GM12878 (cell line): ENCODE measurements around the gene SLC15A1. TPM values are rescaled to one million over a fixed set of nuclear protein-coding genes. Genes with fewer than 3 reads are reported as not detected.
"Not testable (repeated sequence)": the region's sequence is repeated elsewhere in the genome, so short reads cannot be mapped to it uniquely, and the experiment has no call there.

Experiments used
- ATAC-seq: fragments of 200-7000 bp; cut with Tn5 transposase; 3 replicates; pipeline ENCODE4 v1.9.1; 2020; ENCODE audit warnings: mild to moderate bottlenecking, moderate library complexity
- BruUV-seq: library from RNA; stranded (reverse); fragments of 400-500 nt; replicated peaks from 2 replicates; lab custom pipeline; 2021; lab: Mats Ljungman, UMichigan
- CTCF ChIA-PET: fragments of 300-600 bp; sonication (Branson Sonifier 250); formaldehyde crosslinking; extraction: SDS; loops from one replicate; lab custom pipeline; 2021; ENCODE audit warnings: inconsistent platforms; lab: Yijun Ruan, JAX
- POLR2A ChIA-PET: fragments of 350-600 bp; formaldehyde crosslinking; extraction: SDS; loops from one replicate; lab custom pipeline; 2021; ENCODE audit warnings: inconsistent platforms; lab: Charles Lee
- RAD21 ChIA-PET: fragments of 300-600 bp; sonication (Branson Sonifier 250); formaldehyde crosslinking; loops from one replicate; lab custom pipeline; 2023; ENCODE audit warnings: antibody characterized with exemption; ENCODE audit not compliant: unreplicated experiment; lab: Charles Lee
- SMC1A ChIA-PET: fragments of 300-600 bp; sonication (Branson Sonifier 250); formaldehyde crosslinking; loops from one replicate; lab custom pipeline; 2023; ENCODE audit not compliant: unreplicated experiment, uncharacterized antibody; lab: Charles Lee
- DNase-seq: peaks from one replicate; pipeline ENCODE4 v3.0.0-alpha.2; 2011; ENCODE audit warnings: low read depth, low spot score
- FAIRE-seq: peaks from 3 replicates; lab custom pipeline; 2011; peaks lifted over from hg19 to GRCh38; lab: Jason Lieb, UNC
- H2AFZ ChIP-seq: 2 replicates; pipeline ENCODE4 v1.6.0; 2011; ENCODE audit warnings: low read depth, low read length, control low read depth; ENCODE audit not compliant: control insufficient read depth
- H3K27ac ChIP-seq: 2 replicates; pipeline ENCODE4 v1.5.1; 2011; ENCODE audit warnings: control low read depth; ENCODE audit not compliant: control insufficient read depth, insufficient read depth
- H3K27me3 ChIP-seq, 2 experiments: replicated peaks in 1 of 2; 2 replicates each; pipeline versions ENCODE4 v1.6.0 to v1.6.1; 2011; ENCODE audit warnings: low read length in 1 of 2; ENCODE audit not compliant: control insufficient read depth in 2 of 2, insufficient read depth in 2 of 2
- H3K36me3 ChIP-seq, 2 experiments: 2 replicates each; pipeline ENCODE4 v1.5.1; 2011; ENCODE audit warnings: low read length in 1 of 2; ENCODE audit not compliant: control insufficient read depth in 2 of 2, insufficient read depth in 2 of 2
- H3K4me1 ChIP-seq: 2 replicates; pipeline ENCODE4 v1.6.1; 2011; ENCODE audit warnings: mild to moderate bottlenecking, low read length, moderate library complexity, mixed read lengths; ENCODE audit not compliant: control insufficient read depth, insufficient read depth
- H3K4me2 ChIP-seq: 2 replicates; pipeline ENCODE4 v1.6.0; 2011; ENCODE audit warnings: control low read depth; ENCODE audit not compliant: control insufficient read depth, insufficient read depth
- H3K4me3 ChIP-seq: fragments of 200-600 bp; sonication (generic); 2 replicates; pipeline ENCODE4 v1.5.1; 2016
- H3K79me2 ChIP-seq: 2 replicates; pipeline ENCODE4 v1.6.0; 2011; ENCODE audit warnings: low read length; ENCODE audit not compliant: control insufficient read depth, insufficient read depth
- H3K9ac ChIP-seq: 2 replicates; pipeline ENCODE4 v1.8.0; 2011; ENCODE audit warnings: low read length, control low read depth, mixed read lengths; ENCODE audit not compliant: control insufficient read depth, insufficient read depth
- H3K9me3 ChIP-seq: replicated peaks from 3 replicates; pipeline ENCODE4 v1.5.1; 2011; ENCODE audit warnings: mild to moderate bottlenecking, low read length; ENCODE audit not compliant: control insufficient read depth, insufficient read depth
- H4K20me1 ChIP-seq: 2 replicates; pipeline ENCODE4 v1.6.0; 2011; ENCODE audit not compliant: control insufficient read depth, insufficient read depth
- KAT2A ChIP-seq: conservative IDR thresholded peaks from 2 replicates; pipeline ENCODE4 v1.6.1; 2011; ENCODE audit warnings: low read depth, low read length; ENCODE audit not compliant: control insufficient read depth
- MEF2B ChIP-seq: fragments of 450-650 bp; IDR thresholded peaks from 2 replicates; pipeline ENCODE4 v1.6.1; 2018; ENCODE audit warnings: mild to moderate bottlenecking, moderate library complexity; ENCODE audit not compliant: partially characterized antibody, poor library complexity, severe bottlenecking
- WGBS: methylation state at CpG from one replicate; pipeline ENCODE4 v1.1.6; 2016; ENCODE audit warnings: low lambda C conversion rate; ENCODE audit not compliant: insufficient replicate concordance, insufficient coverage; ENCODE audit errors: missing lambda C conversion rate; 5-methylcytosine and 5-hydroxymethylcytosine counted together
- in situ Hi-C: fragments of 300-500 bp; cut with MboI; formaldehyde crosslinking; loops from 9 replicates; pipeline ENCODE4 v1.14.3; 2018; ENCODE audit warnings: mixed read lengths
- intact Hi-C: fragments of 100-400 bp; cut with micrococcal nuclease; formaldehyde crosslinking; loops from one replicate; pipeline ENCODE4 v1.14.2; 2022; ENCODE audit not compliant: unreplicated experiment
- polyA plus RNA-seq, 11 experiments: library from polyadenylated mRNA; depleted of rRNA in 4 of 11; unstranded in 6 of 11; stranded (reverse) in 5 of 11; fragments of >200 nt; fragmentation: Nextera tagmentation in 4 of 11; fragmentation: Illumina TruSeq in 1 of 11; extraction: Ambion mirVana in 4 of 11; extraction: Trizol in 1 of 11; gene quantifications; 1 replicate in 1 of 11; 2 replicates in 10 of 11; pipeline versions ENCODE4 v1.2.1 to v1.2.3, GENCODE V29; 2011 to 2016; ENCODE audit warnings: inconsistent platforms in 2 of 11, missing spikeins in 2 of 11, low read depth in 1 of 11
- total RNA-seq, 4 experiments: library from RNA; depleted of rRNA in 3 of 4; stranded (reverse); fragments of >200 nt in 3 of 4; fragmentation: Illumina TruSeq in 1 of 4; extraction: Trizol in 1 of 4; gene quantifications; 2 replicates each; pipeline versions ENCODE4 v1.2.1 to v1.2.3, GENCODE V29; 2013 to 2021

The SLC15A1 gene
- total and polyA plus RNA-seq, 10 of the 15 experiments (the other 5 are each of a cell fraction or from before 2014, with no cell fraction given): not detected

DNA sequence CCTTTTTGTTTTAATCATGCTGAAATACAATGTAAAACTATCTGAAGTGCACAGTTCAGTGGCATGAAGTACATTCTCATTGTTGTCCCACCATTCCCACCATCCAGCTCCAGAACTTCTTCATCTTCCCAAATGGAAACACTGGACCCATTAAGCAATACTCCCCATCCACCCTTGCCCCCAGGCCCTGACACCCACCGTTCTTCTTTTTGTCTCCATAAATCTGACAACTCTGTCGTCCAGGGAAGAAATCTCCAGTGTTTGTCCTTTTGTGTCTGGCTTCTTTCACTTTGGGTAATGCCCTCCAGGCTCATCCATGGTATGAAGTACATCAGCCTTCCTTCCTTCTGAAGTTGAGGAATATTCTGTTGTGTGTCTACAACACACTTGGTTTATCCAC is 2.6 kb upstream of the SLC15A1 start:
- SMC1A ChIA-PET: no interaction called here
- BruUV-seq: no TSS peak

DNA sequence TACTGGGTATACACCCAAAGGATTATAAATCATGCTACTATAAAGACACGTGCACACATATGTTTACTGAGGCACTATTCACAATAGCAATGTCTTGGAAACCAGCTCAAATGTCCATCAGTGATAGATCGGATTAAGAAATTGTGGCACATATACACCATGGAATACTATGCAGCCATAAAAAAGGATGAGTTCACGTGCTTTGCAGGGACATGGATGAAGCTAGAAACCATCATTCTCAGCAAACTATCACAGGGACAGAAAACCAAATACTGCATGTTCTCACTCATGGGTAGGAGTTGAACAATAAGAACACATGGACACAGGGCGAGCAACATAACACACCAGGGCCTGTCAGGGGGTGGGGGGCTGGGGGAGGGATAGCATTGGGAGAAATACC is 2.0 kb upstream of the SLC15A1 start:
- intact Hi-C loops, H3K9ac ChIP-seq, H3K36me3 ChIP-seq, FAIRE-seq, POLR2A ChIA-PET, RAD21 ChIA-PET, H2AFZ ChIP-seq, H3K4me2 ChIP-seq, H3K27ac ChIP-seq, DNase-seq, in situ Hi-C loops, H3K79me2 ChIP-seq, H4K20me1 ChIP-seq, BruUV-seq, CTCF ChIA-PET, H3K4me3 ChIP-seq, SMC1A ChIA-PET, H3K4me1 ChIP-seq, ATAC-seq, H3K27me3 ChIP-seq, H3K9me3 ChIP-seq: not testable (repeated sequence)
- WGBS: 37% methylated on average over 4 of the region's 4 CpGs

More for the DNA sequence above, 2.6 kb upstream of the SLC15A1 start:
- 56% methylated on average over 2 of the region's 2 CpGs for WGBS
- DNase-seq (no peak), ATAC-seq (no peak), FAIRE-seq (no peak)
- ChIA-PET RAD21 (no interaction called here), CTCF (no interaction called here), POLR2A (interaction anchor here (0.6 kb wide), 1 partner anchor 133 kb away, joined by 3 read pairs; no protein-coding TSS in a partner anchor)
- Histone ChIP-seq H3K9ac (no peak overlapping the region), H3K4me3 (no peak overlapping the region), H3K27me3 (peaks cover 0 to 4% of the 10 kb centered on the region in 2 experiments; a peak in 3 of 4 replicates), H3K36me3 (no peaks in the 10 kb centered on the region), H4K20me1 (no peaks in the 10 kb centered on the region), H3K9me3 (peaks cover 5% of the 10 kb centered on the region; the same call in 2 of the 3 replicates), H3K27ac (no peak overlapping the region), H3K79me2 (no peaks in the 10 kb centered on the region), H2AFZ (no peak overlapping the region), H3K4me2 (no peak overlapping the region), H3K4me1 (no peaks in the 10 kb centered on the region)
- TF ChIP-seq KAT2A (no peak), MEF2B (no peak)
- in situ Hi-C loops (no loop called here), intact Hi-C loops (no loop called here)
